ENCODE results near the gene GNG10. TPM values are rescaled to one million over a fixed set of nuclear protein-coding genes. Genes with fewer than 3 reads are reported as not detected.

GNG10 gene
- total and polyA plus RNA-seq, 2 donors (not counting 1 experiment from before 2014, with no cell fraction given): 64.1 to 109 TPM

GRCh38 chr9:111631214-111631971, 30.0 kb upstream of the GNG10 start, which contains the start of gene DNAJC25:
DNAJC25 (plus strand) TSS chr9:111631334; CDS start chr9:111631408, 74 bp downstream.
- peak within 1 kb of the TSS; percentile 99 for H2AFZ ChIP-seq (ENCODE audit: low read length)
- peak within 1 kb of the TSS; percentile 85 for H3K9ac ChIP-seq (ENCODE audit: insufficient read depth, low read length)
- no peaks in the 10 kb centered on the region for H3K36me3 ChIP-seq (ENCODE audit: control insufficient read depth, insufficient read depth, low read length)
- peak; percentile 99 for DNase-seq (ENCODE audit: low read depth in 2 of 2)
- H3K4me1 ChIP-seq (ENCODE audit: control insufficient read depth, extremely low read depth, insufficient read depth, low read length): peaks cover 2% of the 10 kb centered on the region
- H3K27ac ChIP-seq (ENCODE audit: insufficient read depth, low read length): peak within 1 kb of the TSS; percentile 87
- H3K27me3 ChIP-seq (ENCODE audit: control insufficient read depth, insufficient read depth, low read length): no peaks in the 10 kb centered on the region
- H3K4me2 ChIP-seq (ENCODE audit: extremely low read depth, insufficient read depth, low read length): peak within 1 kb of the TSS; percentile 97
- H3K79me2 ChIP-seq (ENCODE audit: control insufficient read depth, insufficient read depth, low read length): peaks cover 50% of the 10 kb centered on the region
- TF ChIP-seq EZH2 (IDR thresholded peaks at IDR 0.05; ENCODE audit: low read length, missing control alignments) (no peak), CTCF (conservative IDR thresholded peaks at IDR 0.05 in 1 of 2, IDR thresholded peaks at IDR 0.05 in 1 of 2; ENCODE audit: low read depth in 1 of 2, low read length in 2 of 2) (no peak)
- H3K4me3 ChIP-seq (replicated peaks in 1 of 4; ENCODE audit: control extremely low read depth in 1 of 4, insufficient read depth in 1 of 4, low read depth in 3 of 4, low read length in 4 of 4): peak within 1 kb of the TSS; percentile 87 to 97 (median 95)
- H3K9me3 ChIP-seq (ENCODE audit: control insufficient read depth, insufficient read depth, low read depth, low read length): no peaks in the 10 kb centered on the region
- H4K20me1 ChIP-seq (ENCODE audit: control insufficient read depth, extremely low read depth, insufficient read depth, low read length): no peaks in the 10 kb centered on the region

- TF ChIP-seq EZH2 (IDR thresholded peaks at IDR 0.05; ENCODE audit: low read length, missing control alignments) (no peak), CTCF (conservative IDR thresholded peaks at IDR 0.05 in 1 of 2, IDR thresholded peaks at IDR 0.05 in 1 of 2; ENCODE audit: low read depth in 1 of 2, low read length in 2 of 2) (no peak)
- Histone ChIP-seq H3K4me2 (ENCODE audit: extremely low read depth, insufficient read depth, low read length) (peak overlapping the region; percentile 97), H3K27me3 (ENCODE audit: control insufficient read depth, insufficient read depth, low read length) (no peaks in the 10 kb centered on the region), H2AFZ (ENCODE audit: low read length) (no peak overlapping the region), H3K9me3 (ENCODE audit: control insufficient read depth, insufficient read depth, low read depth, low read length) (no peaks in the 10 kb centered on the region), H3K36me3 (ENCODE audit: control insufficient read depth, insufficient read depth, low read length) (no peaks in the 10 kb centered on the region), H3K79me2 (ENCODE audit: control insufficient read depth, insufficient read depth, low read length) (peaks cover 56% of the 10 kb centered on the region), H4K20me1 (ENCODE audit: control insufficient read depth, extremely low read depth, insufficient read depth, low read length) (no peaks in the 10 kb centered on the region), H3K9ac (ENCODE audit: insufficient read depth, low read length) (peak overlapping the region; percentile 85), H3K4me1 (ENCODE audit: control insufficient read depth, extremely low read depth, insufficient read depth, low read length) (peaks cover 2% of the 10 kb centered on the region), H3K27ac (ENCODE audit: insufficient read depth, low read length) (peak overlapping the region; percentile 87), H3K4me3 (replicated peaks in 1 of 4; ENCODE audit: control extremely low read depth in 1 of 4, insufficient read depth in 1 of 4, low read depth in 3 of 4, low read length in 4 of 4) (peak overlapping the region; percentile 87 to 97 (median 95))
- DNase-seq (ENCODE audit: low read depth in 2 of 2): peak in 1 of 2 donors; percentile 17
These were observed 29.3 kb upstream of the GNG10 start for GRCh38 chr9:111632060-111632459.

- Histone ChIP-seq H4K20me1 (ENCODE audit: control insufficient read depth, extremely low read depth, insufficient read depth, low read length) (no peaks in the 10 kb centered on the region), H3K4me3 (replicated peaks in 1 of 4; ENCODE audit: control extremely low read depth in 1 of 4, insufficient read depth in 1 of 4, low read depth in 3 of 4, low read length in 4 of 4) (peak overlapping the region in 3 of 4 experiments; percentile 87 to 97 (median 97)), H3K27me3 (ENCODE audit: control insufficient read depth, insufficient read depth, low read length) (no peaks in the 10 kb centered on the region), H3K9me3 (ENCODE audit: control insufficient read depth, insufficient read depth, low read depth, low read length) (no peaks in the 10 kb centered on the region), H3K9ac (ENCODE audit: insufficient read depth, low read length) (no peak overlapping the region), H3K4me1 (ENCODE audit: control insufficient read depth, extremely low read depth, insufficient read depth, low read length) (peaks cover 2% of the 10 kb centered on the region), H2AFZ (ENCODE audit: low read length) (no peak overlapping the region), H3K4me2 (ENCODE audit: extremely low read depth, insufficient read depth, low read length) (peak overlapping the region; percentile 97), H3K27ac (ENCODE audit: insufficient read depth, low read length) (no peak overlapping the region), H3K36me3 (ENCODE audit: control insufficient read depth, insufficient read depth, low read length) (no peaks in the 10 kb centered on the region), H3K79me2 (ENCODE audit: control insufficient read depth, insufficient read depth, low read length) (peaks cover 62% of the 10 kb centered on the region)
- no peak for TF ChIP-seq EZH2 (IDR thresholded peaks at IDR 0.05; ENCODE audit: low read length, missing control alignments)
- TF ChIP-seq CTCF (conservative IDR thresholded peaks at IDR 0.05 in 1 of 2, IDR thresholded peaks at IDR 0.05 in 1 of 2; ENCODE audit: low read depth in 1 of 2, low read length in 2 of 2): no peak
- no peak for DNase-seq (ENCODE audit: low read depth in 2 of 2)
These were observed 28.6 kb upstream of the GNG10 start for GRCh38 chr9:111632695-111633388.
